Measurements from ENCODE around the gene TLCD3B.
A peak's percentile ranks its signal among the peaks of the same experiment; 100 is the strongest.

The TLCD3B gene, protein sequence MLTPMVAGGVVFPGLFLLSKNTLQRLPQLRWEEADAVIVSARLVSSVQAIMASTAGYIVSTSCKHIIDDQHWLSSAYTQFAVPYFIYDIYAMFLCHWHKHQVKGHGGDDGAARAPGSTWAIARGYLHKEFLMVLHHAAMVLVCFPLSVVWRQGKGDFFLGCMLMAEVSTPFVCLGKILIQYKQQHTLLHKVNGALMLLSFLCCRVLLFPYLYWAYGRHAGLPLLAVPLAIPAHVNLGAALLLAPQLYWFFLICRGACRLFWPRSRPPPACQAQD

DNA sequence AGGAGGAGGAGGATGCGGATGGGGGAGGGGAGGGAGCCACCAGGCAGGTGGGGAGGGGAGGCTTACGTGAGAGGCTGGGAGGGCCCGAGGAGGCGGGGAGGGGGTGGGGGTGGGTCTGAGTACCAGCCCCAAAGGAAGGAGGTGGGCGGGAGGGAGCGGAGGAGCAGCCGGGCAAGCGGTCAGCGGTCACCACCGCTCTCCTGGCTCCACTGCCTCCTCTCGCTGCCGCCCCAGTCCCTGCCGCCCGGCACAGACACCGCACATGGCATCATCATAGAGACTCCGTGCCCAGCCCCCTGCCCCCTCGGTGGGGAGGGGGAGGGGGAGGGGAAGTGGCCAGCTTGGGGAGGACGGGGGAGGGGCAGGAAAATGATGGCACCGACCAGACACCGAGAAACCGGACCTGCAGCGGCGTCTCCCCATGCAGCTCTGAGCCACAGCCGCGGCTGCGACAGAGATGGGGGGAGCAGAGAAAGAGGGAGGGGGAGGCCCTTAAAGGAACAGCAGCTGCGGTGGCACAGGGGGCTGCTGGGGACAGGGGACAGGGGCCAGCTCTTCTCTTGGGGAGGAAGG is at the start of gene TLCD3B:
Gene TLCD3B (minus strand): TSS at position 431 of the 573 bp plus-strand sequence. CDS start 744 bp downstream, outside the sequence.
- no peak for TF ChIP-seq Cebpa-rat (IDR thresholded peaks at IDR 0.05)
- no peak within 1 kb of the TSS for H3K4me3 ChIP-seq
- peaks cover 26% of the 10 kb centered on the region for H3K4me1 ChIP-seq

GRCh38 chr16:30079480-30079879 is 48.4 kb upstream of the TLCD3B start:
- TF ChIP-seq Cebpa-rat (IDR thresholded peaks at IDR 0.05), result no peak
- H3K9me3 ChIP-seq, result no peaks in the 10 kb centered on the region
- H3K27ac ChIP-seq, result no peak overlapping the region
- no peaks in the 10 kb centered on the region for H3K27me3 ChIP-seq
- peaks cover 29% of the 10 kb centered on the region for H3K4me1 ChIP-seq
- H4K20me1 ChIP-seq, result peaks cover 71% of the 10 kb centered on the region
- H3K4me3 ChIP-seq, result no peak overlapping the region
- no peak overlapping the region for H3K9ac ChIP-seq
- peaks cover 73% of the 10 kb centered on the region for H3K36me3 ChIP-seq
- no peak overlapping the region for H3K4me2 ChIP-seq

More for the DNA sequence above, at the start of gene TLCD3B:
- H3K9ac ChIP-seq, result no peak within 1 kb of the TSS
- peak within 1 kb of the TSS; percentile 55 for H3K4me2 ChIP-seq
- peaks cover 59% of the 10 kb centered on the region for H3K27me3 ChIP-seq
- H3K27ac ChIP-seq, result no peak within 1 kb of the TSS
- peaks cover 22% of the 10 kb centered on the region; the same call in 1 of the 2 replicates for H4K20me1 ChIP-seq
- H3K9me3 ChIP-seq, result no peaks in the 10 kb centered on the region
- H3K36me3 ChIP-seq, result no peaks in the 10 kb centered on the region

DNA sequence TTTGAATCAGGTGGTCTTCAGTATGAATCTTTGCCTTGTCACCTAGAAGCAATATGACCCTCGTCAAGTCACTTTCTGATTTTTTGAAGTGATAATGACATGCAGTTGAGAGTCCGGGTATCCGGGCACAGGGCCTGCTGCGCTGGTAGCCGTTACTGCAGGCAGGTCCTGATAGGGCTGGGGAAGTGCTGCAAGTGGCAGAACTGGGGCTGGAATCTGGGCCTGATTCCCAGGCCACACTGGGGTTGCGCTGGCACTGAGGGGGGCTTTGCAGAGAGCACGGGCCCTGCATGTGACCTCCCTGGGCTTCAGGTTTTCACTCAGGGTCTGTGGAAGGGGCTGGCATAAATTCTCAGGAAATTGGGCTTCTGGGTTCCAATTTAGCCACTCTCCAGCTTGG is 47.7 kb upstream of the TLCD3B start:
- Histone ChIP-seq H3K4me2 (no peak overlapping the region), H3K27me3 (no peaks in the 10 kb centered on the region), H3K9ac (peak overlapping the region; percentile 35; the same call in 1 of the 2 replicates), H3K4me3 (no peak overlapping the region), H3K36me3 (peaks cover 70% of the 10 kb centered on the region), H3K4me1 (peaks cover 31% of the 10 kb centered on the region), H3K27ac (no peak overlapping the region), H3K9me3 (no peaks in the 10 kb centered on the region), H4K20me1 (peaks cover 70% of the 10 kb centered on the region)
- TF ChIP-seq Cebpa-rat (IDR thresholded peaks at IDR 0.05), result no peak

DNA sequence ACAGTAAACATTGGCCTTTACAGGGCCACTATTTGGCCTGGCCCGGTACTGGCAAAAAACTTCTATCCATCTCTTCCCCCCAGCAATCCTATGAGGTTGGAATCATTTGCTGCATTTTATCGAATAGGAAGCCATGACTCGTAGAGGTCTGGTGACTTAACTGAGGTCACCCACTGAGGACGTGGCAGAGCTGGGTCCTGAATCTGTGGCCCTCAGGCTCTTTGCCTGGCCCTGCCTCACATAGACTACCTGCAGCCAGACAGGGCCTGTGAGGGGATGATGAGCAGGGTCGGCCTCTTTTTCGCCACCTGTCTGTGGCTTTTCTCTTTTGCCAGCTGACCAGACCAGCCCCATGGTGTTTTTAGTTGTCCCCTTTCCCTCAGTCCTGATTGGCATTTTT is 46.6 kb upstream of the TLCD3B start:
- no peak for TF ChIP-seq Cebpa-rat (IDR thresholded peaks at IDR 0.05)
- H3K9ac ChIP-seq, result peak overlapping the region; percentile 97
- H3K27me3 ChIP-seq, result no peaks in the 10 kb centered on the region
- peaks cover 60% of the 10 kb centered on the region for H4K20me1 ChIP-seq
- no peak overlapping the region for H3K4me3 ChIP-seq
- peak overlapping the region; percentile 99 for H3K4me2 ChIP-seq
- H3K9me3 ChIP-seq, result no peaks in the 10 kb centered on the region
- peaks cover 70% of the 10 kb centered on the region for H3K36me3 ChIP-seq
- H3K27ac ChIP-seq, result no peak overlapping the region
- H3K4me1 ChIP-seq, result peaks cover 31% of the 10 kb centered on the region

DNA sequence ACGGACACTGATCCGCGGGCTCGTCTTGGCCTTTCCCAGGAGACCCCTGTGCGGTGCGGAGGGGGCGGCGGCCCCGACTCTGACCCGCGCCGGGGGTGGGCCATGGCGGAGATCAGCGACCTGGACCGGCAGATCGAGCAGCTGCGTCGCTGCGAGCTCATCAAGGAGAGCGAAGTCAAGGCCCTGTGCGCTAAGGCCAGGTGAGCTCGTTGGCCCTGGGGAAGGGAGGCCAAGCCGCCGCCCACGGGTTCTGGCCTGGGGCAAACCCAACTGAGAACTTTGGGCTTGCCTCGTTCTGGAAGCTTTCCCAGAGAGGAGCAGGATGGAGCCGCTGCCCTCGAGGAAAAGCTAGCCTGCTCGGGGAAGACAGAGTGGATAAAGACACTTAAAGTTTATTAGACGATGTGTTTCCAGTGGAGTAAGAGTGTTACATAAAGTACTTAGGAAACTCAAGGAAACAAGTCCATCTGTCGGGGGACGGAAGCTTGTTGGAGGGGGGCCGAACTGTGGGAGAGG is 45.3 kb upstream of the TLCD3B start:
- no peak for TF ChIP-seq Cebpa-rat (IDR thresholded peaks at IDR 0.05)
- Histone ChIP-seq H3K4me2 (peak overlapping the region; percentile 99), H3K9me3 (no peaks in the 10 kb centered on the region), H3K9ac (peak overlapping the region; percentile 97), H3K4me1 (peaks cover 31% of the 10 kb centered on the region), H3K36me3 (peaks cover 72% of the 10 kb centered on the region), H4K20me1 (peaks cover 59% of the 10 kb centered on the region), H3K27me3 (no peaks in the 10 kb centered on the region), H3K27ac (peak overlapping the region; percentile 92), H3K4me3 (peak overlapping the region; percentile 98)

GRCh38 chr16:30075503-30076275 is 44.6 kb upstream of the TLCD3B start, which contains the start of gene PPP4C:
PPP4C (plus strand) TSS chr16:30075994; CDS start chr16:30076378, 384 bp downstream.
- Histone ChIP-seq H3K9ac (peak within 1 kb of the TSS; percentile 97), H3K4me1 (peaks cover 31% of the 10 kb centered on the region), H3K27me3 (no peaks in the 10 kb centered on the region), H3K4me2 (peak within 1 kb of the TSS; percentile 99), H3K36me3 (peaks cover 72% of the 10 kb centered on the region), H3K27ac (peak within 1 kb of the TSS; percentile 92), H3K4me3 (peak within 1 kb of the TSS; percentile 98), H4K20me1 (peaks cover 59% of the 10 kb centered on the region), H3K9me3 (no peaks in the 10 kb centered on the region)
- TF ChIP-seq Cebpa-rat (IDR thresholded peaks at IDR 0.05), result no peak

GRCh38 chr16:30070490-30070889 is 39.4 kb upstream of the TLCD3B start:
- Histone ChIP-seq H3K4me1 (peaks cover 55% of the 10 kb centered on the region), H3K4me2 (peak overlapping the region; percentile 94), H3K9ac (peak overlapping the region; percentile 62), H3K36me3 (peaks cover 84% of the 10 kb centered on the region), H3K27me3 (no peaks in the 10 kb centered on the region), H3K4me3 (no peak overlapping the region), H4K20me1 (peaks cover 66% of the 10 kb centered on the region), H3K9me3 (no peaks in the 10 kb centered on the region), H3K27ac (peak overlapping the region; percentile 63; the same call in 1 of the 2 replicates)
- no peak for TF ChIP-seq Cebpa-rat (IDR thresholded peaks at IDR 0.05)

- H3K27me3 ChIP-seq, result no peaks in the 10 kb centered on the region
- peaks cover 66% of the 10 kb centered on the region for H4K20me1 ChIP-seq
- H3K27ac ChIP-seq, result peak overlapping the region; percentile 63
- H3K9ac ChIP-seq, result peak overlapping the region; percentile 62
- peaks cover 50% of the 10 kb centered on the region for H3K4me1 ChIP-seq
- H3K4me3 ChIP-seq, result peak overlapping the region; percentile 41; the same call in 1 of the 2 replicates
- no peaks in the 10 kb centered on the region for H3K9me3 ChIP-seq
- H3K4me2 ChIP-seq, result peak overlapping the region; percentile 94
- TF ChIP-seq Cebpa-rat (IDR thresholded peaks at IDR 0.05), result no peak
- H3K36me3 ChIP-seq, result peaks cover 84% of the 10 kb centered on the region
These were observed 38.8 kb upstream of the TLCD3B start for GRCh38 chr16:30069611-30070462.

Measured in BLaER1 (cell line).